Gastrocnemius medialis (tissue), 4 donors: Measurements from ENCODE around the gene ETS2.

Experiments
- CTCF ChIP-seq, 5 experiments: fragments of 450-650 bp in 3 of 5; fragments of 200-600 bp in 2 of 5; sonication (generic) in 2 of 5; IDR thresholded peaks in 4 of 5; conservative IDR thresholded peaks in 1 of 5; 1 replicate in 4 of 5; 2 replicates in 1 of 5; pipeline ENCODE4 v1.5.1; 2016 to 2019; ENCODE audit warnings: antibody characterized with exemption in 5 of 5, mild to moderate bottlenecking in 3 of 5, moderate library complexity in 3 of 5
- POLR2A ChIP-seq, 2 donors: fragments of 450-650 bp; IDR thresholded peaks; one replicate each; pipeline ENCODE4 v1.6.1; 2017; ENCODE audit warnings: antibody characterized with exemption in 2 of 2, mild to moderate bottlenecking in 2 of 2, moderate library complexity in 2 of 2

DNA sequence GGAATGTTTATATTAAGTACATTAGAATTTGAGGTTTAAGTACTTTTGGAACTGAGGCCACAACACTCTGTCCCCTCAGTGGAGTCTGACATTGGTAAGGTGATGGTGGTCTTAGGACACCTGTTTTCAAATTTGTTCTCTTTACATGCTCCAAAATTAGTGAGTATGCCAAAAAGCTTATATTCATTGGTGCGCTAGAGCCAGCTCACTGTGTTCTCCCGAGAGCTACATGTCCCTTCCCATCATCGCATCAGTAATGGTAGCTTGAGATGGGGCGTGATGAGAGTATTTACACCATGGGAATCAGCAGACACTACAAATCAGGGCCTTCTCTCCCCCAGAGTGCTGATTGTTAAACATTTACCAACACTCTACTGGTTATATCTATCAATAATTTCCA, 19.5 kb downstream of the ETS2 start:
- no peak for TF ChIP-seq CTCF (IDR thresholded peaks at IDR 0.05 in 4 of 5, conservative IDR thresholded peaks at IDR 0.05 in 1 of 5)
- TF ChIP-seq POLR2A (IDR thresholded peaks at IDR 0.05) = no peak
